ENCODE results near the gene NFE2L2.
"Not testable (repeated sequence)": the region's sequence is repeated elsewhere in the genome, so short reads cannot be mapped to it uniquely, and the experiment has no call there.

Gene NFE2L2

DNA sequence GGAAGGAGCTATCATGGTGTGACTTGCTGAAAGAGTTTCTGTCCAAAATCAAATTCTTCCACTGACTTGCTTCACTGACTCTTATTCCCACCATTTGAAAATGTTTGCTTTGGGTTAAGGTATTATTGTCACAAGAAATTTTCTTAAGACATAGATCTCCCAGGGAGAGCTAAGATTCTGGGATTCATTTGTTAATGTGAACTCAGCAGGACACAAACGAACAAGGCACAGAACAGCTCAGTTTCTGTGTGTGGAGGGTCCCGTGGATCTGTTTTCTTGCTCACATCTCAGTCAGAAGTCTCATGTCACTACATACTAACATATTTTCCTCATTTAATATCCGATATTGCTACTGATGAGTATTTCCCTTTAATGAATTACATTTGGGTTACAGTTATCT lies 60.1 kb downstream of the NFE2L2 start:
- H3K9me2 ChIP-seq (replicated peaks; ENCODE audit: low read depth, low read length) = no peaks in the 10 kb centered on the region
- H3K27me3 ChIP-seq (ENCODE audit: insufficient read depth, low read length, poor library complexity, severe bottlenecking) = no peaks in the 10 kb centered on the region
- H4K20me1 ChIP-seq (ENCODE audit: insufficient read depth, low read length, poor library complexity, severe bottlenecking) = no peaks in the 10 kb centered on the region
- no peak overlapping the region for H3K4me3 ChIP-seq (ENCODE audit: low read length, poor library complexity, severe bottlenecking)
- no peak overlapping the region for H3K9ac ChIP-seq (ENCODE audit: low read depth, low read length, poor library complexity, severe bottlenecking)
- H3K4me1 ChIP-seq (ENCODE audit: insufficient read depth, low read length, poor library complexity, severe bottlenecking) = no peaks in the 10 kb centered on the region
- H3K36me3 ChIP-seq (ENCODE audit: insufficient read depth, low read length) = no peaks in the 10 kb centered on the region
- no peaks in the 10 kb centered on the region for H3K9me3 ChIP-seq (ENCODE audit: insufficient read depth, low read depth, low read length)
- no peak overlapping the region for H2AFZ ChIP-seq (ENCODE audit: low read length)
- TF ChIP-seq, protein P1, sequence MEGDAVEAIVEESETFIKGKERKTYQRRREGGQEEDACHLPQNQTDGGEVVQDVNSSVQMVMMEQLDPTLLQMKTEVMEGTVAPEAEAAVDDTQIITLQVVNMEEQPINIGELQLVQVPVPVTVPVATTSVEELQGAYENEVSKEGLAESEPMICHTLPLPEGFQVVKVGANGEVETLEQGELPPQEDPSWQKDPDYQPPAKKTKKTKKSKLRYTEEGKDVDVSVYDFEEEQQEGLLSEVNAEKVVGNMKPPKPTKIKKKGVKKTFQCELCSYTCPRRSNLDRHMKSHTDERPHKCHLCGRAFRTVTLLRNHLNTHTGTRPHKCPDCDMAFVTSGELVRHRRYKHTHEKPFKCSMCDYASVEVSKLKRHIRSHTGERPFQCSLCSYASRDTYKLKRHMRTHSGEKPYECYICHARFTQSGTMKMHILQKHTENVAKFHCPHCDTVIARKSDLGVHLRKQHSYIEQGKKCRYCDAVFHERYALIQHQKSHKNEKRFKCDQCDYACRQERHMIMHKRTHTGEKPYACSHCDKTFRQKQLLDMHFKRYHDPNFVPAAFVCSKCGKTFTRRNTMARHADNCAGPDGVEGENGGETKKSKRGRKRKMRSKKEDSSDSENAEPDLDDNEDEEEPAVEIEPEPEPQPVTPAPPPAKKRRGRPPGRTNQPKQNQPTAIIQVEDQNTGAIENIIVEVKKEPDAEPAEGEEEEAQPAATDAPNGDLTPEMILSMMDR (conservative IDR thresholded peaks at IDR 0.05; ENCODE audit: low read length) = no peak
- TF ChIP-seq EZH2phosphoT487 (IDR thresholded peaks at IDR 0.05; ENCODE audit: borderline replicate concordance) = no peak
- H3K79me2 ChIP-seq (ENCODE audit: insufficient read depth, low read length) = no peaks in the 10 kb centered on the region
- H3F3A ChIP-seq (ENCODE audit: low read depth) = no peaks in the 10 kb centered on the region
- H3K4me2 ChIP-seq (ENCODE audit: low read depth, low read length, poor library complexity, severe bottlenecking) = no peak overlapping the region

DNA sequence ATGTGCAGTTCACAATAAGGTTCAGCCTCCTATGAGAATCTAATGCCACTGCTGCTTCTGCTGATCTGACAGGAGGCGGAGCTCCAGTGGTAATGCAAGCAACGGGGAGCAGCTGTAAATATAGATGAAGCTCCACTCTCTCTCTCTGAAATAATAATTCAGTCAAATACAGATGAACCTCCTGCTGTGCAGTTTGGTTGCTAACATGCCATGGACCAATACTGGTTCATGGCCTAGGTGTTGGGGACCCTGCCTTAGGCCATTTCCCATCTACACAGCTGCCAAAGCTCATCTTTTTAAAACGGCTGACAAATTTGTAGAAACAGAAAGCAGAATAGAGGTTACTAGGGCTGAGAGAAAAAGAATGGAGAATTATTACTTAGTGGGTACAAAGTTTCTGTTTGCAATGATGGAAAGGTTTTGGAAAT lies 62.6 kb downstream of the NFE2L2 start:
- Histone ChIP-seq H3K4me3 (ENCODE audit: low read length, poor library complexity, severe bottlenecking) (no peak overlapping the region), H3K79me2 (ENCODE audit: insufficient read depth, low read length) (no peaks in the 10 kb centered on the region), H3F3A (ENCODE audit: low read depth) (no peaks in the 10 kb centered on the region), H3K9me2 (replicated peaks; ENCODE audit: low read depth, low read length) (no peaks in the 10 kb centered on the region), H3K4me1 (ENCODE audit: insufficient read depth, low read length, poor library complexity, severe bottlenecking) (no peaks in the 10 kb centered on the region), H3K36me3 (ENCODE audit: insufficient read depth, low read length) (no peaks in the 10 kb centered on the region), H3K9me3 (ENCODE audit: insufficient read depth, low read depth, low read length) (no peaks in the 10 kb centered on the region), H3K9ac (ENCODE audit: low read depth, low read length, poor library complexity, severe bottlenecking) (no peak overlapping the region), H4K20me1 (ENCODE audit: insufficient read depth, low read length, poor library complexity, severe bottlenecking) (no peaks in the 10 kb centered on the region), H3K27me3 (ENCODE audit: insufficient read depth, low read length, poor library complexity, severe bottlenecking) (no peaks in the 10 kb centered on the region), H3K4me2 (ENCODE audit: low read depth, low read length, poor library complexity, severe bottlenecking) (no peak overlapping the region), H2AFZ (ENCODE audit: low read length) (no peak overlapping the region)
- TF ChIP-seq, protein P1 (conservative IDR thresholded peaks at IDR 0.05; ENCODE audit: low read length) = no peak
- no peak for TF ChIP-seq EZH2phosphoT487 (IDR thresholded peaks at IDR 0.05; ENCODE audit: borderline replicate concordance)

DNA sequence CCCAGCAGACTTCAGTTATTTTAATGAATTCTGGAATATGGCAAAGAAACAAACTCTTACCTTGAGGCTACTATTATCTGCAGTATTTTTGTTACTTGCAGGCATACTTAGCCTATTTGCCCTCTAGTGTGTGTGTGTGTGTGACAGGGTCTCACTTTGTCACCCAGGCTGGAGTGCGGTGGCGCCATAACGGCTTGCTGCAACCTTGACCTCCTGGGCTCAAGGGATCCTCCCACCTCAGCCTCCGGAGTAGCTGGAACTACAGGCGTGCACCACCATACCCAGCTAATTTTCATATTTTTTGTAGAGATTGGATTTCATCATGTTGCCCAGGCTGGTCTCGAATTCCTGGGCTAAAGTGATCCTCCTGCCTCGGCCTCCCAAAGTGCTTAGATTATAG lies 64.1 kb downstream of the NFE2L2 start:
- H2AFZ ChIP-seq (ENCODE audit: low read length); H3K9me3 ChIP-seq (ENCODE audit: insufficient read depth, low read depth, low read length); H3K79me2 ChIP-seq (ENCODE audit: insufficient read depth, low read length); H3K4me1 ChIP-seq (ENCODE audit: insufficient read depth, low read length, poor library complexity, severe bottlenecking); H3K9me2 ChIP-seq (replicated peaks; ENCODE audit: low read depth, low read length); H3K4me2 ChIP-seq (ENCODE audit: low read depth, low read length, poor library complexity, severe bottlenecking); H4K20me1 ChIP-seq (ENCODE audit: insufficient read depth, low read length, poor library complexity, severe bottlenecking); H3K27me3 ChIP-seq (ENCODE audit: insufficient read depth, low read length, poor library complexity, severe bottlenecking); H3F3A ChIP-seq (ENCODE audit: low read depth); H3K9ac ChIP-seq (ENCODE audit: low read depth, low read length, poor library complexity, severe bottlenecking); H3K4me3 ChIP-seq (ENCODE audit: low read length, poor library complexity, severe bottlenecking); H3K36me3 ChIP-seq (ENCODE audit: insufficient read depth, low read length): not testable (repeated sequence)

DNA sequence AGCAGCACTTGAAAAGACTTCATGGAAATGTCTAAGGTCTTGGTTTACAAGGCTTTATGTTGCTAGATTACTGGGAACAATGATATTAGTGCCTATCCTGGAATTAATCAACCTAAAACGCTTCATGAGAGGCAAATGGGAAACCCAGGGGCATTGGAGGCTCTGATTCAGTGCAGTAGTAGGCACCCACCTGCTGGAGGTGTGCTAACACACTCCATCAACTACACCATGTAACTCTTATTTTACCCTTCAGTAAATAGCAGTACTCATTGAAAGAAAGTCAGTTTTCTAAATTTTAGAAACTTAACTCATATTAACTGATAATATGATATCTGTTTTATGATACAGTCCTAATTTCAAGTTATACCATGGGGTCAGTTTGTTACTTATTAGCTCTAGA lies 69.3 kb downstream of the NFE2L2 start:
- Histone ChIP-seq H3K27me3 (ENCODE audit: insufficient read depth, low read length, poor library complexity, severe bottlenecking) (no peaks in the 10 kb centered on the region), H3F3A (ENCODE audit: low read depth) (no peaks in the 10 kb centered on the region), H4K20me1 (ENCODE audit: insufficient read depth, low read length, poor library complexity, severe bottlenecking) (no peaks in the 10 kb centered on the region), H3K9me3 (ENCODE audit: insufficient read depth, low read depth, low read length) (no peaks in the 10 kb centered on the region), H3K4me2 (ENCODE audit: low read depth, low read length, poor library complexity, severe bottlenecking) (no peak overlapping the region), H3K9ac (ENCODE audit: low read depth, low read length, poor library complexity, severe bottlenecking) (no peak overlapping the region), H2AFZ (ENCODE audit: low read length) (no peak overlapping the region), H3K4me1 (ENCODE audit: insufficient read depth, low read length, poor library complexity, severe bottlenecking) (no peaks in the 10 kb centered on the region), H3K9me2 (replicated peaks; ENCODE audit: low read depth, low read length) (no peaks in the 10 kb centered on the region), H3K79me2 (ENCODE audit: insufficient read depth, low read length) (no peaks in the 10 kb centered on the region), H3K4me3 (ENCODE audit: low read length, poor library complexity, severe bottlenecking) (no peak overlapping the region), H3K36me3 (ENCODE audit: insufficient read depth, low read length) (no peaks in the 10 kb centered on the region)
- no peak for TF ChIP-seq EZH2phosphoT487 (IDR thresholded peaks at IDR 0.05; ENCODE audit: borderline replicate concordance)
- TF ChIP-seq, protein P1 (conservative IDR thresholded peaks at IDR 0.05; ENCODE audit: low read length) = peak; percentile 36

All from Loucy (cell line).